H1 (cell line): ENCODE results near the gene HES2.

Experiments used
- CEBPB ChIP-seq: IDR thresholded peaks from 2 replicates; pipeline ENCODE4 v1.6.1; 2012; ENCODE audit warnings: low read depth, low read length
- EZH2 ChIP-seq: fragments of 200-600 bp; sonication (generic); IDR thresholded peaks from 2 replicates; pipeline ENCODE4 v1.7.1; 2012; ENCODE audit warnings: low read depth, mild to moderate bottlenecking, moderate library complexity, low read length, inconsistent platforms; ENCODE audit not compliant: severe bottlenecking
- POLR2A ChIP-seq, 2 experiments: IDR thresholded peaks; 1 replicate in 1 of 2; 2 replicates in 1 of 2; pipeline ENCODE4 v1.6.1; 2011; ENCODE audit warnings: low read depth in 2 of 2, low read length in 2 of 2, mild to moderate bottlenecking in 2 of 2; ENCODE audit errors: control extremely low read depth in 1 of 2
- TEAD4 ChIP-seq: IDR thresholded peaks from 2 replicates; pipeline ENCODE4 v1.6.1; 2012; ENCODE audit warnings: low read depth, low read length, inconsistent platforms, mixed read lengths
- TF ChIP-seq, protein P1 (sequence below): IDR thresholded peaks from 2 replicates; pipeline ENCODE4 v1.6.1; 2012; ENCODE audit warnings: inconsistent platforms
- TF ChIP-seq, protein P2 (sequence below), 3 experiments: IDR thresholded peaks; 1 replicate in 2 of 3; 2 replicates in 1 of 3; pipeline versions ENCODE4 v1.5.1 to v1.6.1; 2011; ENCODE audit warnings: low read length in 3 of 3, mild to moderate bottlenecking in 3 of 3, inconsistent platforms in 2 of 3, low read depth in 1 of 3, moderate library complexity in 1 of 3; ENCODE audit not compliant: insufficient read depth in 1 of 3; ENCODE audit errors: control extremely low read depth in 1 of 3

DNA sequence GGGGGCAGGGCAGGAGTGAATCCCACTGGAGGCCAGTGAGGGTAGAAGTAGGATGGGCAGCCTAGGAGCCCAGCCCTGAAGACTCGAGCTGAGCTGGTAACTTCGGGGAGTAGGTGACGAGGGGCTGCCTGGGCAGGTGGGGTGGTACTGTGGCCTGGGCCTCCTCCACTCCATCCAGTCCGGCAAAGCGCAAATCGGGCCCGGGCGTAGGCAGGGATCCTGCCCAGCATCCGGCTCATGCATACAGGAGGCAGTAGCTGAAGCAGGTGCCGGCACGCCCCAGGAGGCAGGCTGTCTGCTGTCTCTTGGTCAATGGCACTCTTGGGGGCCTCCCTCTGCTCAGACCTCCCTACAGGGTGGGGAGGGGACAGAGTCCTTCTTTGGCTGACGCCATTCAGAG lies 47.5 kb upstream of the HES2 start:
- TF ChIP-seq, protein P1, sequence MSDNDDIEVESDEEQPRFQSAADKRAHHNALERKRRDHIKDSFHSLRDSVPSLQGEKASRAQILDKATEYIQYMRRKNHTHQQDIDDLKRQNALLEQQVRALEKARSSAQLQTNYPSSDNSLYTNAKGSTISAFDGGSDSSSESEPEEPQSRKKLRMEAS = no peak
- no peak for TF ChIP-seq TEAD4
- TF ChIP-seq, protein P2, sequence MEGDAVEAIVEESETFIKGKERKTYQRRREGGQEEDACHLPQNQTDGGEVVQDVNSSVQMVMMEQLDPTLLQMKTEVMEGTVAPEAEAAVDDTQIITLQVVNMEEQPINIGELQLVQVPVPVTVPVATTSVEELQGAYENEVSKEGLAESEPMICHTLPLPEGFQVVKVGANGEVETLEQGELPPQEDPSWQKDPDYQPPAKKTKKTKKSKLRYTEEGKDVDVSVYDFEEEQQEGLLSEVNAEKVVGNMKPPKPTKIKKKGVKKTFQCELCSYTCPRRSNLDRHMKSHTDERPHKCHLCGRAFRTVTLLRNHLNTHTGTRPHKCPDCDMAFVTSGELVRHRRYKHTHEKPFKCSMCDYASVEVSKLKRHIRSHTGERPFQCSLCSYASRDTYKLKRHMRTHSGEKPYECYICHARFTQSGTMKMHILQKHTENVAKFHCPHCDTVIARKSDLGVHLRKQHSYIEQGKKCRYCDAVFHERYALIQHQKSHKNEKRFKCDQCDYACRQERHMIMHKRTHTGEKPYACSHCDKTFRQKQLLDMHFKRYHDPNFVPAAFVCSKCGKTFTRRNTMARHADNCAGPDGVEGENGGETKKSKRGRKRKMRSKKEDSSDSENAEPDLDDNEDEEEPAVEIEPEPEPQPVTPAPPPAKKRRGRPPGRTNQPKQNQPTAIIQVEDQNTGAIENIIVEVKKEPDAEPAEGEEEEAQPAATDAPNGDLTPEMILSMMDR (IDR thresholded peaks at IDR 0.05; ENCODE audit: control extremely low read depth in 1 of 3, insufficient read depth in 1 of 3, low read depth in 1 of 3, low read length in 3 of 3) = no peak
- TF ChIP-seq EZH2 = no peak
- TF ChIP-seq CEBPB = no peak
- no peak for TF ChIP-seq POLR2A (IDR thresholded peaks at IDR 0.05; ENCODE audit: control extremely low read depth in 1 of 2, low read depth in 2 of 2, low read length in 2 of 2)
